HG03432 (cell line): ENCODE results near the gene CYB561D2.

Experiments
- ATAC-seq: cut with Tn5 transposase; IDR thresholded peaks from one replicate; pipeline ENCODE4 v1.9.1; 2021; ENCODE audit warnings: mild to moderate bottlenecking, moderate library complexity; ENCODE audit not compliant: unreplicated experiment

Gene CYB561D2

DNA sequence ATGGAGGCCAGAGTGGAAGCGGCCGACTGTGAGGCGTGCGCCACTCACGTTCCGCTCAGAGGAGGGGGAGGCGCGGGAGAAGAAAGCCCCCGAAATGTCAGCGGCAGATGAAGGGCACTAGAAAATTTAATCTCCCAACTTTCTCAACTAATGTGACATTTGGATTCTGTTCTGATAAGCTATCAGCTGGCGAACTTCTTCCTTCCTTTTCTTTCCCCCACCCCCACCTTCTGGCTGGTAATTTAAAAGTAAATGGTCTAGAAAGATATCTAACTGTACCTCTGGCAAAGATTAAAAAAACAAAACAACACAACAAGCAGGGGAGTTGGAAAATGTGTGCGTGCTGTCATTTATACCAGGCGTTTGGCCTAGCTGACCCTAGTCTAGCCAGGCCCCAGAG lies 35.1 kb downstream of the CYB561D2 start:
- no peak for ATAC-seq

DNA sequence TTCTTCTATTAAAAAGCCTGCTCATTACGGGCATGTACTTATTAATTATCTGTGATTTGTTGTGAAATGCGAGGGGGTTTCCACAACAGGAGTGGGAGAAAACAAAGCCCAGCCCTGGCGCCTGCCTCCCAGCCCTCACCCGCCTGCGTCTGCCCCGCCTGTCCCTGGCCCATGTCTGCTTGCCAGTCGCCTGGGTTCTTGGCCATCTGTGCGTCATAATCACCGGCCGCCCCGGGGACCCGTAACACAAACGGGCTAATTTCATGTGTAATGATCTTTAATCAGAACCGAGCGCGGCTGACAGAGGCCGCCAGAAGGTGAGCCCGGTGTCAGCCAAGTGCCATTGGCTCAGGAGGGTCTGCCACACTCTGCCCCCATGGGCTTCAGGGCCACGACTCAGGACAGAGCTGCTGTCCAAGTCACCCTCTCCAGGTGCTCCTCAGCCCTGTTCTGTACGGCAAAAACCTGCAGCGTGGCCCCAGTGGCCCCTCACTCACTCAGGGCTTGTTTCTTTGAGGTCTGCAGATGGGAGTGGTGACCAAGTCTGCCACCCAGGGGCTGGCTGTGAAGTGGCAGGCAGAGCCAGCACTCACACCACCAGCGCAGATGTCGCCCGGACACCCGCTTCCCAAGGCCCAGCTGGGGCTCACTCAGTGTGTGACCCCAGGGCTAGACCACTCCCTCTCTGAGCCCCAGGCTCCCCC lies 37.5 kb downstream of the CYB561D2 start:
- no peak for ATAC-seq

DNA sequence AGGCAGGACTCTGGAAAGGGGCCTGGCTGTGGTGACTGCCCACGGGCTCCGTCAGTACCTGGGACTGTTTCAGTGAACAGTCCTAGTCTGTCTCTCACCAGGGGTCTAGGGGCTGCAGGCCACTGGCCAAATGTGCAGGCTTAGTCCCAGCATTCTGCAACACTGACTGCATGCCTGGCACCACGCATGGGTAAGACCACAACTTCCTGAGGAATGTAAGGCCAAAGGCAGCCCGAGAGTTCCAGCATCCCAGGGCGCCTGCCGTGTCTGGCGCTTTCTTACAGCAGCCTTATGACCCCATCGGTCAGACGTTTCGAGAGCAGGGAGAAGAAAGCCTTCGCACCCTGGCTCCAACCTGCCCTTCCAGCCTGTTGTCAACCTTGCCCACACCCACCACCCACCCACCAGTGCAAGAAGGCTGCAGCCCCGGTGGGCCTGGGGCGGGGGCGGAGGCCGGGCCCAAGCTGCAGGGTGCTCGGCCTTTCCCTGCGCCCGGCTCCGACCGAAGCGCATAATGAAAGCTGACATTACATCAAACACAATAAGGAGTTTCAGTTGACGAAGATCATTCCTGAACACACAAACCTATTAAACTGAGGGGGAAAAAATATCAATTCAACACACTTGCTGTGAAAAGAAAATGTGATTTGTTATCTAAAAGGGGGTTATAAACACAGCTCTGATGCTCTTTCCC lies 38.2 kb downstream of the CYB561D2 start:
- no peak for ATAC-seq

DNA sequence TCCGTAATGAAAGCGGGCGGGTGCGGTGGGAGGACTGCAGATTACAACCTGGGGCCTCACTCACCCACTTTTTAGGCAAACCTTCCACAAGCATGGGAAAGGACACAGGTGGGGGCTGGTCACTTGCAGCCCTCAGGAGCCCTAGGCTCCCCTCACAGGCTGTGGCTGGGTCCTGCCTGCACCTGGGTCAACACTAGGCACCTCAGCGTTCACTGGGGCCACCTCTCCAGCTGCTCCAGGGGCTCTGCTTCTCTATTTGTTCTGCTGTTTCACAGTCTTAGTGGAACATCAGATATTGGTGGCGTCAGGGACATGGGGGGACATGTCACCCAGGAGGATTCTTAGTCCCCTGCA lies 38.7 kb downstream of the CYB561D2 start:
- ATAC-seq, result no peak

DNA sequence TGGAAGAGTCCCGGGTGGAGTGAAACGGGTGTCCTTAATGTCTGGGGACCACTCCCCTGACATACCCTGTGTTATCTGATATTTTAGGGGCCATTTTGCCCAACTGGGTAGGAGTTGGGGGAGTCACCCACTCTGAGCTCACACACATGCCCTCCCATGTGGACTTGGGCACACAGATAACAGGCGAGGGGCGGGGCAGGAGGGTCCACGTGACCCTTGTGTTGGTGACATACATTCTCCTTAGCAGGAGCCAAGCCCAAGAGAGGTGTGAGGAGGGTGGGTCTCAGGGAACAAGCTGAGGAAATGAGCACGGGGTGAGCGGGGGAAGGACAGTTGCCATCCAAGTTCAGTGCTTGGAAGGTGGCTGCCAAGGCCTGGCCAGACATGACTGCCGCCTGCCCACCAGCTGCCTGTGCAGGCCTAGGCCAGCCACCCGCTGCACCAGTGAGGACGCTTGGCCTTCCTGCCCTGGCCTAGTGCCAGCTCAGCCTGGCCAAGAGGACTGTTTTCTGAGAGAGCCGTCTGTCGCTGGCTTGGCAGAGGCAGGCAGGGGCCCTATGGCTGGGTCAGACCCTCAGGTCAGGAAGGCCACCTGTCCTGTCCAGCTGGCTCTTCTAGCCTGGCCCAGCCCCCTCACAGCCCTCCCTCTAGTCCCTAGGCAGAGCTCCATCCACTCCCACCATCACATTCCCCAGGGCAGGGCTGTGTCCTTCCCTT lies 40.0 kb downstream of the CYB561D2 start:
- no peak for ATAC-seq

DNA sequence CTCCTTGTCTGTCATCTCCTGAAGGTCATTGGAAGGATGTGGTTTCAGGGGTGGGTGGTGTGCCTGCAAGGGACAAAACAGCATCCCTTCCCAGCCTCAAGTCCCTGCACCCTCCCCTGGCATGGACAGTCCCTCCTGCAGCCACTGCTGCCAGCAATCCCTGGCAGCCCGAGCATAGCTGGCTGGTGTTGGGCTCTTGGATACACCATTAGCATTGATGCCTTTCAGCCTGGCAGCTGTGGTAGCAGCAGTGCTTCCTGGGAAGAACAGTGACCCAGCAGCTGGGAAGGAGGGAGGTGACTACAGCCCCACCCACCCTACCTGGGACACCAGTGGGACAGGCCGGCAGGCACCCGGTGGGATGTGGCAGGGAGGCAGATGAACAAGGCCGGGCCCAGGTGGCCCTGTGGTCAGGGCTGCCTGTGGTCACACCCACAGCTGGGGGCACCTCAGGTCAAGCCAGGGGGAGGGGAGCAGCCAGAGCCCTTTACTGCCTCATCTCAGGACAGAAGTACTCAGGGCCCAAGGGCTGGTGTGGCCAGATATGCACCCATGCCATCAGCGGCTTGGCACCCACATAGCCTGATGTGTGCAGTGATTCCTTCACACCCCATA lies 41.5 kb downstream of the CYB561D2 start:
- no peak for ATAC-seq

DNA sequence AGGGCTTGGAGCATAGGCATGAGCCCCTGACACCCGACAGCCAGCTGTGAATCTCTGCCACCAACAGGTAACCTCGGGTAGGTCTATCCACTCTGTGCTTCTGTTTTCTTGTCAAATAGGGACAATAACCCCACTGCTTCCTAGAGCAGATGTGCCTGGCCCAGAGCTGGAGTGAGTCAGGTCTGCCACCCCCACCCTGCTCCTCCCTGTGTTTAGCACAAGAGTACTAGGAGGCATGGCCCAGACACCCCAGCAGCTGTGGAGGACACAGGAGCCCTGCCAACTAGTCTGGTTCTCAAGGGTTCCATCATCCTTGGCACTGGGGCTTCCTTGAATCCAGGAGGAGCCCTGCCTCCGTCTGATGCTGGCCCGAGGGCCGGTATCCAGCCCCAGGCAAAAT lies 42.4 kb downstream of the CYB561D2 start:
- ATAC-seq, result no peak

DNA sequence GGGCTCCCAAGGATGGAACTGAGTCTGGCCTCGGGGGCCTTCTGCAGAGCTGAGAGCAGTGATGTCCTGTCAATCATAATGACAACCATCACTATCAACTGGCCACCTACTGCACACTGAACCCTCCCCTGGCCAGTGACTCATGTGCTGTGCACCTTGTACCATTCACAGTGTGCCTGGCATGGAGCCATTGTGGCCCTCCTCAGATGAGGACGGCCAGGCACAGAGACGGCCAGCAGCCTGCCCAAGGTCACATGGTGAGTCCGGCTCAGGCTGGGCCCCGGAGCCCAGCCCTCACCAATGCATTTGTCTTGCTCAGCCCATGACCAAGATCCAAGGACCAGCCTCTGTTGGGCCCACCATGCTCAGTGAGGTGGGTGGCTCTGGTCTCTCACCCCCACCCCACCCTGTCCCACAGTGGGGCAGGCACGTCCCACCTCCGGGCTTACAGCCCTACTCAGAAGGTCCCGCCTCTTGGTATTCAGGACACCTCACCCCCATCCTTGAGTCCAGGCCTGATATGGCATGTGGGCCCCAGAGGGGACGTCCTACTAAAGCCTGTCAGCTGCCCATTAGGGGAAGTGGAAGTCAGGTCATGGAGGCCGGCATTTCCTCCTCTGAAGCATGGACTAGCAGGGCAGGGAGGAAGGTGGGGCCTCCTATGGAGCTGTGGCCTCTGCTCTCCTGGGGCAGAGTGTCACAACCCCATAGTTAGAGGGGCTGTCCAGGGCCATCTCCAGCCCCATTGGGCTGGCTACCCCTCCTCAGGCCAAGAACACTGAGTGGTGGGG lies 44.6 kb downstream of the CYB561D2 start:
- ATAC-seq, result no peak

DNA sequence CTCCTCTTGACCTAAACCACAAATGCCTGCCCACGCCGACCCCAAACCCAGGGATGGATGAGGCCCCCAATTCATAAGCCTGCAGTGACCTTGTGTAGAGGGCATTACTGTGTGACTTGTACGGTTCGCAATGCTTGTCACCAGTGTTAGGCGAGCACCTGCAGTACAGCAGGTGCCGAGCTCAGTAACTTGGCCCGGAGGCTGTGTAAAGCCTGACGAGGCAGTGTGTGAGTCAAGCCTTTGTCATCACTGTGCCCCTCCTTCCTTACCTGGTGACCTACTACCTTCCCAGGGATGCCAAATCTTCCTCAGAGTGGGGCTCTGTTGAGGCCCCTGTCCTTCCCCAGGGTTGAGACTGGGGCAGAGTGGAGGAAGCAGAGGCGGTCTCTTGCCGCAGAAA lies 45.8 kb downstream of the CYB561D2 start:
- no peak for ATAC-seq

DNA sequence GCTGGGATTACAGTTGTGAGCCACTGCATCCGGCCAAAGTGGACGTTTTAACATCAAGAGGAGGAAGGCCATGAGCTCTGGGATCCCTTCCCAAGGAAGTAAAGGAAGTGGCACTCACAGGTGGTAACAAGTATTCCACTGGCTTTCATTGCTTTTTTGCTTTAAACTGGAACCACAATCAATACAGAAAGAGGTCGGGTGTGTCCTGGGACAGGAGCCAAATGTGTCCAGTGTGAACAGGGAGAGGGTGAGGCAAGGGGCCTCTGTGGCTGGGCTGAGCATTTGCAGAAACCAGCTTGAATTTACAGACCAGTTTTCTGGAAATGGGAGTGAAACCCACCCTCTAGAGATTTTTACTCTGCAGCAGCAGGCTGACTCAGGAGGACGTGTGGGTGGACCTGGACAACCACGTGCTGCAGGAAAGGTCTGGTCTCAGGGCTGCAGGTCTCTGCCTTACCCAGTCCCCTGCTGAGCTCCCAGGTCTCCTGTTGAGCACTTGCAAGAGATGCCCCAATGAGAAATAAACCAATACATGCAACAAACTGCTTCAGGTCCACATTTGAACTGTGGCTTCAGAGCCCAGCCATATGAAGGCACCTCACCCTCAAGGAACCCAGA lies 51.4 kb downstream of the CYB561D2 start:
- no peak for ATAC-seq
